ENCODE data around the gene KIFC3.
"Not testable (repeated sequence)": the region's sequence is repeated elsewhere in the genome, so short reads cannot be mapped to it uniquely, and the experiment has no call there.

KIFC3 gene, protein sequence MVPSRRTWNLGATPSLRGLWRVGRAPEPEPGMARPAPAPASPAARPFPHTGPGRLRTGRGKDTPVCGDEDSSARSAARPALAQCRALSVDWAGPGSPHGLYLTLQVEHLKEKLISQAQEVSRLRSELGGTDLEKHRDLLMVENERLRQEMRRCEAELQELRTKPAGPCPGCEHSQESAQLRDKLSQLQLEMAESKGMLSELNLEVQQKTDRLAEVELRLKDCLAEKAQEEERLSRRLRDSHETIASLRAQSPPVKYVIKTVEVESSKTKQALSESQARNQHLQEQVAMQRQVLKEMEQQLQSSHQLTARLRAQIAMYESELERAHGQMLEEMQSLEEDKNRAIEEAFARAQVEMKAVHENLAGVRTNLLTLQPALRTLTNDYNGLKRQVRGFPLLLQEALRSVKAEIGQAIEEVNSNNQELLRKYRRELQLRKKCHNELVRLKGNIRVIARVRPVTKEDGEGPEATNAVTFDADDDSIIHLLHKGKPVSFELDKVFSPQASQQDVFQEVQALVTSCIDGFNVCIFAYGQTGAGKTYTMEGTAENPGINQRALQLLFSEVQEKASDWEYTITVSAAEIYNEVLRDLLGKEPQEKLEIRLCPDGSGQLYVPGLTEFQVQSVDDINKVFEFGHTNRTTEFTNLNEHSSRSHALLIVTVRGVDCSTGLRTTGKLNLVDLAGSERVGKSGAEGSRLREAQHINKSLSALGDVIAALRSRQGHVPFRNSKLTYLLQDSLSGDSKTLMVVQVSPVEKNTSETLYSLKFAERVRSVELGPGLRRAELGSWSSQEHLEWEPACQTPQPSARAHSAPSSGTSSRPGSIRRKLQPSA

DNA sequence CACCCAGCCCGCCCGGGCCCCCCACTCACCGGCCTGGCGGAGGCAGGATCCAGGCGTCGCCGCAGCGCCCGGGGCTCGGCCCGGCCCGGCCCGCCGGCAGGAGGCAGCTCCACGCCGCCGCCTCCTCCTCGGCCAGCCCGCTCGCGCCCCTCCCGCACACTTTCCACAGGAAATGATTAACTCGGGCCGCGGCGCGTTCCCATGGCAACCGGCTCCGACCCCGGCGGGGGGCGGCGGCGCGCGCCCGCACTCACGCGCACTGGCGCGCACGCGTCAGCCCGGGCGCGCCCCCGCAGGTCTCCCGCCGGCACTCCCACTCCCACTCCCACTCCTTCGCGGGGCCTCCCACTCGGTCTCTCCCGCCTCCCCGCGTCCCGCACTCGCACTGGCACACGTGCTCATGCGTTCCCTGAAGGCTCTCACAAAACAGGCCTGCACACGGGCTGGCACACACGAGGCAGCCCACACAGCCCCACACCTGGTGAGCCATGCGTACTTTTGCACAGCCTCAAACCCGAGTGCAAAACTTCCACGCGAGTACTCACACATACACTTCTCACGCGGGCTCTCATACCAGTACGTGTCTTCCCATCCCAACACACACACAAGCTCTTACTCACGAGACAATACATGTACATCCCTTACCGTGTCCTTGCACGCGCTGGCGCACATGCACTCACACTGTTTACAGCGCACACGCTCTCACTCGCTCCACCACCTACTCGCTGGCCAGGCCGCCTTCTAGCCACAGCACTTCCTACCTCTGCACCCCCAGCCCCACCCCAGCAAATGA is at the start of gene KIFC3:
TSS of gene KIFC3 (minus strand) at position 151 of the 793 bp plus-strand sequence. CDS start 4,248 bp downstream, outside the sequence.
- DNase-seq = peak; percentile 78

DNA sequence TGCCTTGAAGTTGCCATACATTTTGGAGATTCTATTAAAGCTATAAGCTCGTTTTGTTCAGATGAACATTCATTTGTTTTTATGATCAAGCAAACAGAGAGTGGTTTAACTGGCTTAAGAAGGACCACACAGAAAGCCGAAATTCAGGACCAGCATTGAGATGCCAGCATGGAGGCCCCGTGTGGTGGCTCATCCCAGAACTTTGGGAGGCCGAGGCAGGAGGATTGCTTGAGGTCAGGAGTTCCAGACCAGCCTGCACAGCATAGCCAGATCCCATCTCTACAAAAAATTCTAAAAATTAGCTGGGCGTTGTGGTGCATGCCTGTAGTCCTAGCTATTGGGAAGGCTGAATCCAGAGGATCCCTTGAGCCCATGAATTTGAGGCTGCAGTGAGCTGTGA is 45.9 kb upstream of the KIFC3 start:
- DNase-seq = no peak

DNA sequence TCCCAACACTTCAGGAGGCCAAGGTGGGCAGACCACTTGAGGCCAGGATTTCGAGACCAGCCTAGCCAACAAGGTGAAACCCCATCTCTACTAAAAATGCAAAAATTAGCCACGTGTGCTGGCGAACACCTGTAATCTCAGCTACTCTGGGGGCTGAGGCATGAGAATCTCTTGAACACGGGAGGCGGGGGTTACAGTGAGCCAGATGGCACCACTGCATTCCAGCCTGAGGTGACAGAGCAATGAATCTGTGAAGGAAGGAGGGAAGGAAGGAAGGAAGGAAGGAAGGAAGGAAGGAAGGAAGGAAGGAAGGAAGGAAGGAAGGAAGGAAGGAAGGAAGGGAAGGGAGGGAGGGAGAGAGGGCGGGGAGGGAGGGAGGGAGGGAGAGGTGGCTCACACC is 44.6 kb upstream of the KIFC3 start:
- not testable (repeated sequence) for DNase-seq

DNA sequence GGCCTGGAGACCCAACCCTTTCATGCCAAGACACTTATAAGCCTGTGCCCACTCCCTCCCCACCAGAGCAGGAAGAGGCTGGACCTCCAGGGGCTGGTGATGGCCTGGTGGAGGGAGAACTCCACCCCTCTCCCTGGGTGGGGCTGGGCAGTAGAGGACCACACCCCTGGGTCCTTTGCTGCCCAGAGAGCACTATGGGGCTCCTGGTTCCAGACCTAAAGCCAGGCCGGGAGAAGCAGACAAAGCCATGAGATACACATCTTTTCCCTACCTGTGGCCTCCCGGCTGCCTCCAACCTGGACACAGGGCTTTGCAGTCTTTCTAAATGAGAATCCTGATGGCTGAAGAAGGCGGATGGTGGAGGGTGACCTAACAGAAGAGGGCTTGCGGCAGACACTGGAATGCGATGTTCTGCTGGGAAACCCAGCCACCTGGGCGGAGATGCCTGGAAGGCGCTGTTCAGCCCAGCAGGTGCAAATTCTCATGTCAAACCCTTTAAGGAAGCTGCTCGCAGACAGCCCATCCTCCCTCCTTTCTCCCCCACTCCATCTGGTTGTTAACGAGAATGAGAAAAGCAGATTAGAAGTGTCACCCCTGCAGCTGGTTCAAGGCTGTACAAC is 43.9 kb upstream of the KIFC3 start:
- DNase-seq = no peak

DNA sequence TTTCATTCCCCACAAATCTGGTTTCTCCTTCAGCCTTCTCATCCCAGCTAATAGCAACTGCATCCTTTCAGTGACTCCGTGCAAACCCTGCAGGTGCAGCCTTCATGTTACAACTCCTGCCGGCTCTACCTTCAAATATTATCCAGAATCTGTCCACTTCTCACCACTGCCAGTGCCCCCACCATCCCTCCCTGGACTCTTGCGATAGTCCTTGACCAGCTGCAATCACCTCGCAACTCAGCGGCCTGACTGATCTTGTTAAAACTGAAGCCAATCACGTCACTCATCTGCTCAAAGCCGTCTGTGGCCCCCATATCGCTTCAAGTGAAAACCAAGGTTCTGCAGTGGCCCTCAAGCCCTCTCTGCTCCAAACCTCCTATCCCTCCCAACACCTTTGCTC is 42.8 kb upstream of the KIFC3 start:
- no peak for DNase-seq

DNA sequence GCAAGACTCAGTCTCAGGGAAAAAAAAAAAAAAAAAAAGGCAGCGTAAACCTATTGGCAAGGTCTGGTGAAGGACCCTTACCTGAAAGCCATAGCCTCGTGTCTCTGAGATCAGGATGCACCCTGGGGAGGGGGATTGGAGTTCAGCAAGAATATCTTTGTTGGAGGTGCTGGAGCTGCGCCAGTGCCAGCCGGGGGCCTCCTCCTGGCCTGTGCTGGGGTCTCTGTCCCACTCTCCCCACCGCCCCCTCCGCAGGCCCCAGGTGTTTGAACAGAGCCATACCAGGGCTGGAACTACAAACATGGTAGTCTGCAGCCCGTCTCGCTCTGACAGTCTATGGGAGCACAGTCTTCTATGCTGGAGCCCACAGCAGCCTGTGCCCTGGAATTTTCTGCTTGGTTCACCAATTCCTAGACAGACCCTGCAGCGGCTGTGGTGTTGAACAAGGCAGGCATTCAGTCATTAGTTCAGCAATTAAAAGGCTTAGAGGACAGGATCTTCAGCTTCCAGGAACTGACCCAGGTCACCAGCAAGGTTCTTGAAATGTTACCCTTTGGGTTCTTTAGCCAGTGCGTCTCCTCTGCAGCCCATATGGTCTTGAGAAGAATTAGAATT is 42.2 kb upstream of the KIFC3 start:
- no peak for DNase-seq

DNA sequence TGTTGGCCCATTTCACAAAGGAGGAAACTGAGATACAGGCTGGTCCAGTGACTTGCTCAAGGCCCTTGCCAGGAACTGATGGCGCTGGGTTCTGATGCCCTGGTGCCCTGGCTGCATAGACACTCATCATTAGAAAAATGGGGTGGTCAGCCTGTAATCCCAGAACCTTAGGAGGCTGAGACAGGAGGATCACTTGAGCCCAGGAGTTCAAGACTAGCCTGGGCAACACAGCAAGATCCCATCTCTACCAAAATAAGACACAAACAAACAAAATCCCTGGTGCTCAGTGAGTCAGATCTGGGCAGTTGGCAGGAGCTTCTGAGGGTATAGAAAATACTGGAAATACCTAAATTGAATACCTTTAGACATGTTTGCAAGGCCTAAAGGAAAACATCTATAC is 41.1 kb upstream of the KIFC3 start:
- no peak for DNase-seq

DNA sequence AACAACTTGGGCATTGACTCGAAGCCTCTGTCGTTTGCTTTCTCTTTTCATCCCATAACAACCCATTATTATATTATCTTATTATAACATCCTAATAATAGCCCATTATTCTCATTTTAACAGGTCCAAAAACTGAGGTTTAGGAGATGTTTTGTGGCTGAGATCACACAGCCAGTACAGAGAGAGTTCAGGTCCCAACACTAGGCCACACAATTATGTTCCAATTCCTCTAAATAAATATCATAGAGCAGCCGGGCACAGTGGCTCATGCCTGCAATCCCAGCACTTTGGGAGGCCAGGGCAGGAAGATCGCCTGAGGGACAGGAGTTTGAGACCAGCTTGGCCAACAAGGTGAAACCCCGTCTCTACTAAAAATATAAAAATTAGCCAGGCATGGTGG is 40.3 kb upstream of the KIFC3 start:
- DNase-seq = no peak

DNA sequence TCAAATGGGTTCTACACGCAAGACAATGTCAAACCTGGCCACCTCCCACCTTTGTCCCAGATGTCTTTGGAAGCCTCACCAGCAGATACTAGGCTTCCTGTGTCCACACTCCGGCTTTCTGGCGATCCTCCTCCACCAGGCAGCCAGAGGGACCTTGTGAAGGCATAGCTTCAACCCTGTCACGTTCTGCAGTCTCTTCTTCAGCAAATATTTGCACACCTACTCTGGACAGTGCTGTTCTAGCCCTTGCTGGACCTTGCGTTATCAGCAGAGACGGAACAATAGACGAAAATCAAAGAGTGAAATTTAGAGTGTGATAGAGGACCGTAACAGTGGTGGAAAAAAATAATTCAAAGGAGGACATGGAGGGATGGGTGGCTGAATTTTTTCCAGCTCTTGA is 38.5 kb upstream of the KIFC3 start:
- no peak for DNase-seq

DNA sequence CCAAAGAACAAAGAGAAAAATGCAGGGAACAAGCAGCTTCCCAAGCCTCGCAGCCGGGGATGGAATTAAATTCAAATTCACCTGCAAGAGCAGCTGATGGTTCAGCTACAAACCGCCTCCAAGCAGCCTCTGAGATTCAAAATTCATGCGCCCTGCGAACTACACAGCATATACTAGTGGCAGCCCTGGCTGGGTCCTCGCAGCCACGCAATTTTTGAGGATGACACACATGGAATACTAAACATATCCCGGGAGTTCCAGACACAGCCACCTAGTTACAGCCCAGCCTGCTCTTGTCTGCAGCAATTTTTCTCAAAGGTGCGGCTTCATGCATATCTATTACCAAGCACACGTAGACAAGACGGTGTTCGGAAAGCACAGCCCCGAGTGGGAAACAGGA is 35.9 kb upstream of the KIFC3 start:
- no peak for DNase-seq

DNA sequence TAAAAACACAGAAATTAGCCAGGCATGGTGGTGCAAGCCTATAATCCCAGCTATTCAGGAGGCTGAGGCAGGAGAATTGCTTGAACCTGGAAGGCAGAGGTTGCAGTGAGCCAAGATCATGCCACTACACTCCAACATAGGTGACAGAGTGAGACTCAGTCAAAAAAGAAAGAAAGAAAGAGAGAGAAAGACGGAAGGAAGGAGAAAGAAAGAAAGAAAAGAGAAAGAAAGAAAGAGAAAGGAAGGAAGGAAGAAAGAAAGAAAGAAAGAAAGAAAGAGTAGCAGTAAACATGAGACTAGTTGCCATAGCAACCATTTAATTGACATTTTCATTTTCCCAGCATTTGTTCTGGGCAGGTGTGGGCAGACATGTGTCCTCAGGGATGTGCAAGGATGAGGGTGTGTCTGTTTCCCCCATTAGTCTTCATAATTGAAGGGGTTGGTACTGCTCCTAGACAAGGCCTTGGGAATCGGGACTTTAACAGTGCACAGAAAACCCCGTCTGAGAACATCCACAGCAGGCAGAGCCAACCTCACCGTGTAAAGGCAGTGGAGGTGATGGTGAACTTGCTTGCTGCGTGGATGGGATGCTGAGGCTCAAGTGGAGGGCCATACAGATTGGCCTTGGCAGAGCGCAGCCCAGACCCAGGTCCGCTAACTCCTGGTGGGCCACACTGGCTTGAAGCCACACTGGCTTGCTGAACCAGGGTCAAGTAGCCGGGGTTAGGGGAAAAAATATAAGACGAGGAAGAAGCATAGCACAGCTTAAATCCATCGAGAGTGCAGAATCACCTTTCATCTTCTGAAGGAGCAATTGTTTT is 35.2 kb upstream of the KIFC3 start:
- DNase-seq = no peak

DNA sequence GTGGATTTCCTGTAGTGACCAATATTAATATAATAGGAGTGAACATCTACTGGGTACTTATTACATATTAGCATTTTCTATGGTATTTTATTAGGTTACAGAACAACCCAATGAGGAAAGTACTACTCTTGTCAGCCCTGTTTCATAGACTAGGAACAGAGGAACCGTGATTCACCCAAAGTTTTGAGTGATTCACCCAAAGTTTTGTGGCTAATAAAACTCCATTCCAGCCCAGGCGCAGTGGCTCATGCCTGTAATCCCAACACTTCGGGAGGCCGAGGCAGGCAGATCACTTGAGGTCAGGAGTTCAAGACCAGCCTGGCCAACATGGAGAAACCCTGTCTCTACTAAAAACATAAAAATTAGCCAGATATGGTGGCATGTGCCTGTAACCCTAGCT is 33.1 kb upstream of the KIFC3 start:
- not testable (repeated sequence) for DNase-seq

DNA sequence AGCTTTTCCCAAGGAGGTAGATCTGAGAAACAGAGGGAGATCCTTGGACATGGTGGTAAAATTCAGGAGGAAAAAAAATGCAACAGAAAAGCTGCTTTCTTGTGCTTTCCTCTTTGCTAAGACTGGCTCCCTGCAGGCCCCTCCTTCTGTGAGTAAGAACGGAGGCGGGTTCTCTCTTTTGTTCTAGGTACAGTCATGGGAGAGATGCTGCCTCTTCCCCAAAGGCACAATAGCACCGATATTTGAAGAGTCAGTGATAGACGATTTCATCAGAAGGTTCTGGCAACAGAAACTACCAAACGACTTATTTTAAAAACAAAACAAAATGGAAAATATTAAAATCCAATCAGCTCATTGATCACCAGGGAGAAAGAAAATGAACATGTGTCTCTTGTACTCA is 32.6 kb upstream of the KIFC3 start:
- DNase-seq = no peak

DNA sequence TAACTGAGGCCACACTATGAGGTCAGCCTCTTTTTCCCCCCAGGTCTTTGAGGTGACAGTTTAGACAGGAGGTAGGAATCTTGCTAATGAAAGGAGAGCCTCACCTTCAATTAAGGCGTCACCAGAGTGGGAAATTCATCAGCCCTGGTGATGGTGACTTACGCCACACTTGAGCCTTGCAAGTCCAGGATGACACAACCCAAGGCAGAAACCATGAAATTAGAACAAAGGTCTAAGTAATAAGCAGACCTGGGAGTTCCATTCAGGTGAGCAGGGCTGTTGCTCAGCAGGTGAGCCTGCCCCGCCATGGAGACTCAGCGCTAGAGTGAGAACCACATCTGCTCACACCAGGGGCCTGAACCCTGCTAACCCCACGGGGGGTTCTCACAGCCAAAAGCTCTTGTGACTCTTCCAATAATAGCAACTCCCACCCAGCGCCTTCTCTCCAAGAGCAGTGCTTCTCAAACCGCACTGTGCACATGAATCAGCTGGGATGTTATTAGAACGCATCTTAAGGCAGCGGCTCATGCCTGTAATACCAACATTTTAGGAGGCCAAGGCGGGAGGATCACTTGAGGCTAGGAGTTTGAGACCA is 28.7 kb upstream of the KIFC3 start:
- no peak for DNase-seq

DNA sequence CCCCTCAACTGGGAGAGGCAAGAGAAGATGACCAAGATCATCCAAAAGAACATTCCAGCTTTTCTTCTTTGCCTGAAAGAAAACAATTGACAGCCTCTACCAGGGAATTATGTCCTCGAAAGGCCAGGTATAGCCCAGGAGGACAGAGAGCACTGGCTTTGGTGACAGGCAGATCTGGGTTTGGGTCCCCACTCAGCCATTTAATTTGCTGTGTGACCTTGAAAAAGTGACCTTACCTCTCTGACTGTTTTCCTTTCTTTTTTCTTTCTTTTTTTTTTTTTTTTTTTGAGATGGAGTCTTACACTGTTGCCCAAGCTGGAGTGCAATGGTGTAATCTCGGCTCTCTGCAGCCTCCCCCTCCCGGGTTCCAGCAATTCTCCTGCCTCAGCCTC is 27.7 kb upstream of the KIFC3 start:
- DNase-seq = no peak

DNA sequence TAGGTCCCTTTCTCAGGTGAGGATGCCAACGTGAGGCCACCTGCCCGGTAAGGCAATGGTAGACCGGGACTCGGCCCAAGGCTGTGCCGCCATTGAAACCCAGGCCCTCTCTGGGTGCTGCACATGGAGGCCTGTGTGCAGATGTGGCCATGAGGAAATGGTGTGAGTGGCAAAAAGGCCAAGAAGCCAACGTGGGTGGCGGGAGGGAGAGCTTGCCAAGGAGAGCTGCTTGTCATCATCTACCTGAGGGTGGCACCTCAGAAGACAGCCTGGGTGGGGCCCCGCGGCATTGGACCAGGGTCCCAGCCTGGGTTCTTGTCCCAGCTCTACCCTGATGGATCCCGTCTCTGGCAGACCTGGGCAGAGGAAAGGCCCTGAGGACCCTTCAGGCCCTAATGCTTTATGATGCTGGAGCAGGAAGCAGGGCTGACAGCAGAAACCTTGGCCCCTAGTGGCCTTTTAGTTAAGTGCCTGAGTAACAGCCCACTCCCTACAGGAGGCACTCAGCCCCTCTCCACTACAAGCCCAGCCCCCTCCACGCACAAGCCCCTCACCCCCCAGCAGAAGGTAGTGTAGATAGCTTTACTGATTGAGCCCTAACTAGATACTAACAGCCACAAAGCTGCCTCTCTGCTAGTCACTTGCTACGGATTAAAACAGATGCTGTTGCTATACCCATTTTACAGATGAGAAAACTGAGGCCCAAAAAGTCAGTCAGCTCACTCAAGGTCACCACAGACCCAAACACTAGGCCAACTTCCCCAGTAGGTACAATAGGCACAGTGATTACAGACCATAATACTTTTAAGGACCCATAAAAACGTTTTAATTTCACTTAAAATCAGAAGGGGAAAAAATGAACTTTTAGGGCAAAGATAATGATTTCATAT is 26.2 kb upstream of the KIFC3 start:
- no peak for DNase-seq

DNA sequence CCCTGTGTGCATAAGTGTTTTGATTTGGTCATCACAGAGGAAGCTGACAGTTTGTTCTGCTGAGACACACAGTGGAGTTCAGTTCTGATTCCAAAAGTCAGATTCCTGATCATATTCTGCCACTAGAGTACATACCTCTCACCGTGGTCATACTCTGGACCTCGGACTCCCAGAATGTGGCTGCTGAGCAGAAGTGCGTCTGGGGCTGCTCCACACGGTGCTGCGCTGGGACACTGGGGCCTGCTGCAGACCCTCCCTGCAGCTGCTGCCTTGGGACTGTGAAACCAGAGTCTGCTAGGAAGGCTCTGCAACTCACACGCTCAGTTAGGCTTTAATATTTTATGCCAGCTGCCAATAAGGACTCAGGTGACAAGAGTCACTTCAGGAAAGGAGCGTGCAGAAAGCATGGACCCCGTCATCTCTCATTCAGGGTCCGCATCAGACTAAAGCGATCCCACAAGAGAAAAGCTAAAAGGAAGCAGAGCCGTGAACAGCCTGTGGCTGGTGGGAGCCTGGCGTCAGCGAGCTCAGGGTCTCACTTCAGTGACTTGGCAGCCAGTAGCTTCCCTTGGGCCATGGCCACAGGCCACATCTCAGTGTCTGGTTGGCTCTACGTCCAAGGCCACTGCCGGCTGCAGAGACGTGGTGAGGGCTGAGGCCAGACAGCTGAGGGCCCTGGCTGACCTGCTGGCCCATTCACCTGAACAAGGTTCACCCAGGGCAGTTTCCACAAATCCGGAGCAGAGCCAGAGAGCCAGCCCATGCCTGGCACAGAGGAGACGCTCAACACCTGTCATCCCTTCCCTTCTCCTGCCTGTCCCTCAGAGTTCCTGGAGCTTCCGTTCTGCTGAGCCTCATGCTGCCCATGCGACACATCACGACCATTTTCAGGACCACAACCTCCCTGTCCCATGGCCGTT is 24.7 kb upstream of the KIFC3 start:
- no peak for DNase-seq

DNA sequence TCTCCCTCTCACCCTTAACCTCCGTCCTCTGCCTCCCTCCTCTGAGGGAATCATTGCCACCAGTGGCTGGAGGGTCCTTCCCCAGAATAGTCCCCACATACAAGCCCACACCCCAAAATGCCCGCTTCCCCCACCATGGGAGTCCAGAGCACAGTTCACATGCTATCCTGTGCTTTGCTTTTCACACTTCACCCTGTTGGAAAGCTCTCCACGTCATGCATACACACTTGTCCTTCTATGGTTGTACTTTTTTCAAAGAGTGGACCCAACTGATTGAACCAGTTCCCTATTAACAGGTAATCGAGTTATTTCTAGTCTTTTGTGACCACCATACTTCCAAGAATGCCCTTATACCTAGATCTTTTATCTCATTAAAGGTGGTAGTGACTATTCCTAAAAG is 23.8 kb upstream of the KIFC3 start:
- DNase-seq = no peak
